SK-N-SH treated with all-trans-retinoic acid at 6 μM for 48 hours (cell line): ENCODE results near the gene TDRD3.

Experiments
- ATAC-seq: fragments of 200-7000 bp; cut with Tn5 transposase; 3 replicates; pipeline ENCODE4 v1.9.1; 2020; ENCODE audit warnings: mild to moderate bottlenecking, moderate library complexity
- ARNTL ChIP-seq: fragments of 450-650 bp; formaldehyde crosslinking; IDR thresholded peaks from 2 replicates; pipeline ENCODE4 v1.5.0; 2020; ENCODE audit warnings: low read depth, mild to moderate bottlenecking, moderate library complexity, borderline replicate concordance
- CSDC2 ChIP-seq: fragments of 250-450 bp; sonication (Bioruptor Pico); IDR thresholded peaks from 2 replicates; pipeline ENCODE4 v1.5.0; 2020; ENCODE audit warnings: mild to moderate bottlenecking, moderate library complexity
- ESRRG ChIP-seq: fragments of 250-450 bp; sonication (Bioruptor Pico); IDR thresholded peaks from 2 replicates; pipeline ENCODE4 v1.6.1; 2021; ENCODE audit warnings: mild to moderate bottlenecking
- GLIS3 ChIP-seq: fragments of 250-450 bp; sonication (Bioruptor Pico); IDR thresholded peaks from 2 replicates; pipeline ENCODE4 v1.5.0; 2020; ENCODE audit warnings: mild to moderate bottlenecking, moderate library complexity
- ISL1 ChIP-seq: fragments of 250-450 bp; sonication (Bioruptor Pico); IDR thresholded peaks from 2 replicates; pipeline ENCODE4 v2.1.2; 2022; ENCODE audit warnings: mild to moderate bottlenecking, moderate library complexity
- OSR1 ChIP-seq: fragments of 250-450 bp; sonication (Bioruptor Pico); IDR thresholded peaks from 2 replicates; pipeline ENCODE4 v1.8.0; 2022; ENCODE audit warnings: moderate library complexity, mild to moderate bottlenecking, inconsistent platforms
- PPARA ChIP-seq: fragments of 250-450 bp; sonication (Bioruptor Pico); IDR thresholded peaks from 2 replicates; pipeline ENCODE4 v1.5.0; 2020; ENCODE audit warnings: mild to moderate bottlenecking, borderline replicate concordance
- RARB ChIP-seq: fragments of 250-450 bp; sonication (Bioruptor Pico); IDR thresholded peaks from 2 replicates; pipeline ENCODE4 v1.8.0; 2021; ENCODE audit warnings: mild to moderate bottlenecking, moderate library complexity
- SNAI2 ChIP-seq: fragments of 250-450 bp; sonication (Bioruptor Pico); IDR thresholded peaks from 2 replicates; pipeline ENCODE4 v1.5.0; 2020; ENCODE audit warnings: mild to moderate bottlenecking, moderate library complexity
- TCF4 ChIP-seq: fragments of 250-450 bp; sonication (Bioruptor Pico); IDR thresholded peaks from 2 replicates; pipeline ENCODE4 v1.8.0; 2021; ENCODE audit warnings: mild to moderate bottlenecking, moderate library complexity, borderline replicate concordance
- TOX ChIP-seq: fragments of 250-450 bp; sonication (Bioruptor Pico); IDR thresholded peaks from 2 replicates; pipeline ENCODE4 v1.8.0; 2021; ENCODE audit warnings: mild to moderate bottlenecking, moderate library complexity, borderline replicate concordance
- ZC3H10 ChIP-seq: fragments of 250-450 bp; sonication (Bioruptor Pico); IDR thresholded peaks from 2 replicates; pipeline ENCODE4 v1.5.1; 2021; ENCODE audit warnings: mild to moderate bottlenecking, moderate library complexity
- ZFP30 ChIP-seq: fragments of 450-650 bp; formaldehyde crosslinking; IDR thresholded peaks from 2 replicates; pipeline ENCODE4 v1.5.0; 2022; ENCODE audit warnings: mild to moderate bottlenecking, moderate library complexity
- ZNF565 ChIP-seq: fragments of 450-650 bp; formaldehyde crosslinking; conservative IDR thresholded peaks from 2 replicates; pipeline ENCODE4 v1.5.0; 2020; ENCODE audit warnings: low read depth, mild to moderate bottlenecking, moderate library complexity
- ZNF70 ChIP-seq: fragments of 450-650 bp; formaldehyde crosslinking; IDR thresholded peaks from 2 replicates; pipeline ENCODE4 v1.5.0; 2020; ENCODE audit warnings: mild to moderate bottlenecking, moderate library complexity
- ZNF8 ChIP-seq: fragments of 450-650 bp; formaldehyde crosslinking; IDR thresholded peaks from 2 replicates; pipeline ENCODE4 v1.5.0; 2020; ENCODE audit warnings: mild to moderate bottlenecking, moderate library complexity
- TF ChIP-seq, protein P1 (sequence below): fragments of 250-450 bp; sonication (Bioruptor Pico); IDR thresholded peaks from 2 replicates; pipeline ENCODE4 v1.5.1; 2021; ENCODE audit warnings: mild to moderate bottlenecking, moderate library complexity
- TF ChIP-seq, protein P2 (sequence below): fragments of 250-450 bp; sonication (Bioruptor Pico); IDR thresholded peaks from 2 replicates; pipeline ENCODE4 v1.5.1; 2020; ENCODE audit warnings: low read depth, mild to moderate bottlenecking, moderate library complexity

Gene TDRD3

DNA sequence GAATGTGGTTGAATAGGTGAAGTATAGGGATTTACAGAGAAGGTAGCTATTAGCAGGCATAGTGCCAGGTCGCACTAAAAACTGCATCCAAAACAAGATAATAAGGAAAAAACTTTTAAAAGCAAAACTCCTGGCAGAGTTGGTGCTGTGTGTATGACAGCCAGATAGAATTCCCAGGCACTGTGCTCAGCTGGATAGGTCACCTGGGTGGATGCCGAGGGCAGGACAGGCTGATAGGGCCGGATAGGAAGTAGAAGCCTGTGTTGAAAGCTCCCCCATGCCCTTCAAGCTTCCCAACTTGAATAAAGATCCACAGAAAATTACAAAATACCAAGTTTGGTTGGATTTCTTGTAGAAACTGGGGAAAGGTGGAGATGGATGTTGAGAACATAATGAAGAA is 48.9 kb upstream of the TDRD3 start (continued):
- TF ChIP-seq, protein P1, sequence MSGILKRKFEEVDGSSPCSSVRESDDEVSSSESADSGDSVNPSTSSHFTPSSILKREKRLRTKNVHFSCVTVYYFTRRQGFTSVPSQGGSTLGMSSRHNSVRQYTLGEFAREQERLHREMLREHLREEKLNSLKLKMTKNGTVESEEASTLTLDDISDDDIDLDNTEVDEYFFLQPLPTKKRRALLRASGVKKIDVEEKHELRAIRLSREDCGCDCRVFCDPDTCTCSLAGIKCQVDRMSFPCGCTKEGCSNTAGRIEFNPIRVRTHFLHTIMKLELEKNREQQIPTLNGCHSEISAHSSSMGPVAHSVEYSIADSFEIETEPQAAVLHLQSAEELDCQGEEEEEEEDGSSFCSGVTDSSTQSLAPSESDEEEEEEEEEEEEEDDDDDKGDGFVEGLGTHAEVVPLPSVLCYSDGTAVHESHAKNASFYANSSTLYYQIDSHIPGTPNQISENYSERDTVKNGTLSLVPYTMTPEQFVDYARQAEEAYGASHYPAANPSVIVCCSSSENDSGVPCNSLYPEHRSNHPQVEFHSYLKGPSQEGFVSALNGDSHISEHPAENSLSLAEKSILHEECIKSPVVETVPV (CRISPR knock-in tag), result no peak
- no peak for TF ChIP-seq ZNF565 (CRISPR knock-in tag)
- TF ChIP-seq CSDC2, result no peak

DNA sequence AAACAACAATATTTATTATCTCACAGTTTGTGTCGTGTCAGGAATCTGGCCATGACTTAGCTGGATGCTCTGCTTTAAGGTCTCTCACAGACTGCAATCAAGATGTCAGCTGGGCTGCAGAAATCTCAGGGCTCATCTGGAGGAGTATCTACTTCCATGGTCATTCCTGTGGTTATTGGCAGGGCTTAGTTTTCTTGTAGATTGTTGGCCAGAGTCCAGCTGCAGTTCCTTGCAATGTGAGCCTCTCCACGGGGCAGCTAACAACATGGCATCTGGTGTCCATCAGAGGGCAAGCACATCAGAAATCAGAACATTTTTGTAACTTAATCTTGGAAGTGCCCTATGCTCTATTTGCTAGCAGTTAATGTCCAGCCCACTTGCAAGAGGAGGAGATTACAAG is 45.7 kb upstream of the TDRD3 start:
- TF ChIP-seq OSR1 (CRISPR knock-in tag), result no peak
- TF ChIP-seq ISL1 (CRISPR knock-in tag), result peak; percentile 35
- TF ChIP-seq, protein P1 (CRISPR knock-in tag), result no peak

DNA sequence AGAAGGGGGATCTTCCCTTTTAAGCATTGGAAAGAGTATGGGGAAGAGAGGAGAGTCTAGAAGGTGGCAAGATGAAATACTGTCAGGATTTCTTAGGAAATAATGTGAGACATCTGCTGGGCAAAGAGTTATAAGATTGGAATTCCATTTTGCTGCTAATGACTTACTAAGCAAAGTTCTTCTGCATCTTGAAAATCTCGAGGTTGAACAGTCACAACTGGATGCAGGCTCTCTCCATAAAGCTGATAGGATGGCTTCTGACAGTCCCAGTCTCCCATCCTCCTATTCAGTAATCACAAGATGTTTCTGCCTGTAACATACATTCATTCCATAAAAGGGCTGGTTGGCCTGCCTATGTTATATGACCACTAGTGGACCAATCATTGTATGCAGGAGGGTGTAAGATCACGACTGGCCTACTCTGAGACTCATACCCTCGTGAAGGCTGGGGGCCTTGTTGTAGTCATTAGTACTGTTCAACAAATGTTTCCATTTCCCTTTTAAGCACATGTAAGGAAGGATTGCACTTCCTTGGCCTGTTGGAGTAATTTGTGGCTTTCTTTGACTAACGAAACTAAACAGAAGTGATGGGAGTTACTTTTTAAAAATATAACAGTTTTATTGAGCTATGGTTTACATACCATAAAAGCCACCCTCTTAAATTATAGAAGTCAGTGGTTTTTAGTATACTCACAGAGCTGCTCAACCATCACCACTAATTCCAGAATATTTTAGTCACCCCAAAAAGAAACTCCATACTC is 45.0 kb upstream of the TDRD3 start:
- ATAC-seq, result peak; percentile 51
- TF ChIP-seq TOX (CRISPR knock-in tag) (no peak), ZNF565 (CRISPR knock-in tag) (no peak), ZNF70 (CRISPR knock-in tag) (no peak)

More for the DNA sequence above, 45.7 kb upstream of the TDRD3 start:
- ATAC-seq, result peak; percentile 93

DNA sequence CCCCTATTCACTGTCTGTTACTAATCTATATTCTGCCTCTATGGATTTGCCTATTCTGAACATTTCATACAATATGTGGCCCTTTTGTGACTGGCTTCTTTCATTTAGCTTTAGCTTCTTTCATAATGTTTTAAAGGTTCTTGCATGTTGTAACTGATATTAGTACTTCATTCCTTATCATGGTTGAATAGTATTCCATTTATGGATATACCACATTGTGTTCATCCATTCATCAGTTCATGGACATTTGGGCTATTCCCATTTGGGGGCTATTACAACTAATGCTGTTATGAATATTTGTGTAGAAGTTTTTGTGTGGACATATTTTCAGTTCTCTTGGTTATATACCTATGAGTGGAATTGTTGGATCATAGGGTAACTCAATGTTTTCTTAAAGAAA is 44.4 kb upstream of the TDRD3 start:
- no peak for TF ChIP-seq ZFP30 (CRISPR knock-in tag)
- peak; percentile 98 for TF ChIP-seq ZNF8 (CRISPR knock-in tag)
- no peak for TF ChIP-seq ZNF565 (CRISPR knock-in tag)
- TF ChIP-seq ISL1 (CRISPR knock-in tag), result no peak
- TF ChIP-seq PPARA (CRISPR knock-in tag), result no peak
- TF ChIP-seq, protein P2, sequence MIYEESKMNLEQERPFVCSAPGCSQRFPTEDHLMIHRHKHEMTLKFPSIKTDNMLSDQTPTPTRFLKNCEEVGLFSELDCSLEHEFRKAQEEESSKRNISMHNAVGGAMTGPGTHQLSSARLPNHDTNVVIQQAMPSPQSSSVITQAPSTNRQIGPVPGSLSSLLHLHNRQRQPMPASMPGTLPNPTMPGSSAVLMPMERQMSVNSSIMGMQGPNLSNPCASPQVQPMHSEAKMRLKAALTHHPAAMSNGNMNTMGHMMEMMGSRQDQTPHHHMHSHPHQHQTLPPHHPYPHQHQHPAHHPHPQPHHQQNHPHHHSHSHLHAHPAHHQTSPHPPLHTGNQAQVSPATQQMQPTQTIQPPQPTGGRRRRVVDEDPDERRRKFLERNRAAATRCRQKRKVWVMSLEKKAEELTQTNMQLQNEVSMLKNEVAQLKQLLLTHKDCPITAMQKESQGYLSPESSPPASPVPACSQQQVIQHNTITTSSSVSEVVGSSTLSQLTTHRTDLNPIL (CRISPR knock-in tag), result no peak
- TF ChIP-seq ESRRG (CRISPR knock-in tag), result no peak
- no peak for TF ChIP-seq CSDC2
- no peak for TF ChIP-seq ZNF70 (CRISPR knock-in tag)
- no peak for ATAC-seq

DNA sequence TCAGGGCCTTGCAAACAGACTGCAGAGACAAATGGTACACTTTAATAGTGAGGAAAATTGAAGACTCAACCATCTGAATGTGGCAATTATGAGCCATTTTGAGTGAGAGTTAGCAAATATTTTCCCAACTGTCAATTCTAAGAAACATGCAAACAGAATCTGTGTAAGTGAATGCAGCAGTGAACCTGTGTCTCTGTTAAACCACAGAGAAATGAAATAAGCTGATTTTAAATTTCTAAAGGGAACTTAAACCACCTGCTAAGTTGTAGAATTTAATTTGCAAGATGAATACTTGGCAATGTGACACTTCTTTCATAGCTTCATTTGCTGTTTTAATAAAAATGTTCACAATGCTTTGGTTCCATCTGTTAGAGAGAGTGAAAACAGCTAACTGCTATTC is 42.0 kb upstream of the TDRD3 start:
- TF ChIP-seq ZC3H10 (CRISPR knock-in tag), result no peak
- TF ChIP-seq, protein P1 (CRISPR knock-in tag), result no peak
- no peak for TF ChIP-seq GLIS3
- TF ChIP-seq ARNTL, result no peak
- TF ChIP-seq ZFP30 (CRISPR knock-in tag), result no peak
- no peak for TF ChIP-seq ZNF70 (CRISPR knock-in tag)
- TF ChIP-seq RARB (CRISPR knock-in tag), result no peak
- TF ChIP-seq TOX (CRISPR knock-in tag), result no peak
- no peak for TF ChIP-seq SNAI2 (CRISPR knock-in tag)
- no peak for TF ChIP-seq CSDC2
- TF ChIP-seq ESRRG (CRISPR knock-in tag), result no peak
- TF ChIP-seq TCF4 (CRISPR knock-in tag), result no peak
- no peak for TF ChIP-seq ZNF565 (CRISPR knock-in tag)
- TF ChIP-seq OSR1 (CRISPR knock-in tag), result no peak
- ATAC-seq, result no peak

DNA sequence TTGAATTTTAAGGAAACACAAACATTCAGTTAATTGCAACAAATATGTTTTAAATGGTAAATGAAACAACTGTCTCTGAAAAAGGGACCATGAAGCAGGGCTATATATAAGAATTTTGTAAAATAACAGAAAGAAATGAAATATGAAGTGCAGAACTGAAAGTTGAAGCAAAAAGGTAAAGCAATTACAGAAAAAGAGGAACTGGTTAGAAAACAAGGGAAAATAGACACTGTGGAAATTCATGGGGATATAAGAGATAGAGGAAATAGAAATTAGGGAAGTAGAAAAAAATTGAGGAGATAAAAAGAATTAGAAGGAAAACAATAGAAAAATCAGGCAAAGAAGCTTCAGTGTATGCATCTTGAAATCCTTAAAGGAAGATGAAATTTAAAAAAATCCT is 40.0 kb upstream of the TDRD3 start:
- no peak for ATAC-seq
- TF ChIP-seq TCF4 (CRISPR knock-in tag) (no peak), TOX (CRISPR knock-in tag) (no peak), RARB (CRISPR knock-in tag) (no peak)
